Heart right ventricle (tissue), 16 donors: ENCODE results near the gene PRDM7. TPM values are rescaled to one million over a fixed set of nuclear protein-coding genes. Genes with fewer than 3 reads are reported as not detected.

Experiments
- ATAC-seq, 8 donors: fragments of 200-7000 bp; cut with Tn5 transposase; one replicate each; pipeline ENCODE4 v1.9.1; 2020; ENCODE audit warnings: mild to moderate bottlenecking in 8 of 8, moderate library complexity in 8 of 8, moderate number of reproducible peaks in 1 of 8
- DNase-seq, 2 donors: peaks; one replicate each; pipeline ENCODE4 v3.0.0-alpha.2; 2020
- H3K27ac ChIP-seq, 10 donors: fragments of 200-600 bp; sonication (generic) in 2 of 10; one replicate each; pipeline versions ENCODE4 v1.5.0 to v1.8.0; 2020 to 2022; ENCODE audit warnings: mild to moderate bottlenecking in 3 of 10
- H3K27me3 ChIP-seq, 7 donors: fragments of 200-600 bp; one replicate each; pipeline ENCODE4 v1.8.0; 2021 to 2022; ENCODE audit warnings: mild to moderate bottlenecking in 2 of 7
- H3K36me3 ChIP-seq, 9 donors: fragments of 200-600 bp; sonication (generic) in 1 of 9; one replicate each; pipeline versions ENCODE4 v1.5.0 to v1.8.0; 2020 to 2022; ENCODE audit warnings: mild to moderate bottlenecking in 2 of 9
- H3K4me1 ChIP-seq, 9 donors: fragments of 200-600 bp; sonication (generic) in 1 of 9; one replicate each; pipeline versions ENCODE4 v1.5.0 to v1.8.0; 2020 to 2022; ENCODE audit warnings: mild to moderate bottlenecking in 4 of 9
- H3K4me3 ChIP-seq, 10 donors: fragments of 200-600 bp; sonication (generic) in 2 of 10; one replicate each; pipeline versions ENCODE4 v1.5.0 to v1.8.0; 2020 to 2022; ENCODE audit warnings: mild to moderate bottlenecking in 7 of 10, moderate library complexity in 2 of 10
- H3K9me3 ChIP-seq, 11 donors: fragments of 200-600 bp in 10 of 11; sonication (generic) in 2 of 11; one replicate each; pipeline versions ENCODE4 v1.5.0 to v1.8.0; 2013 to 2022; ENCODE audit warnings: mild to moderate bottlenecking in 2 of 11, control low read depth in 1 of 11, moderate library complexity in 1 of 11
- CTCF ChIP-seq, 9 donors: fragments of 200-600 bp; sonication (generic) in 2 of 9; IDR thresholded peaks; one replicate each; pipeline versions ENCODE4 v1.5.0 to v1.8.0; 2021 to 2022; ENCODE audit warnings: antibody characterized with exemption in 9 of 9, mild to moderate bottlenecking in 5 of 9, moderate library complexity in 1 of 9
- WGBS, 2 donors: extraction: QIAGEN DNeasy Blood & Tissue Kit; methylation state at CpG; one replicate each; pipeline ENCODE4 v1.1.7; 2013; ENCODE audit warnings: inconsistent platforms in 1 of 2; 5-methylcytosine and 5-hydroxymethylcytosine counted together
- intact Hi-C, 10 donors: fragments of 100-400 bp; cut with DNase I; formaldehyde crosslinking; loops; one replicate each; pipeline versions ENCODE4 v1.11.1 to v1.14.2; 2022
- polyA plus RNA-seq, 2 donors: library from polyadenylated mRNA; stranded (reverse); fragments of 200-250 nt; gene quantifications; one replicate each; pipeline ENCODE4 v1.2.3, GENCODE V29; 2013
- total RNA-seq, 10 donors: library from RNA; stranded (reverse); fragmentation: NEBNext Ultra II Directional in 3 of 10; extraction: Animal tissue kit (Norgen Biotek cat#: 25700) in 3 of 10; gene quantifications; one replicate each; pipeline versions ENCODE4 v1.2.1 to v1.2.4, GENCODE V29; 2021 to 2023
- donor health status: Arrhythmogenic right ventricular cardiomyopathy.
- donor health status: ischemic (EF 13 %, LVEDD 7.1; RV severe dilation, severe dysfunction).
- donor health status: healthy with polysubstance abuse.
- donor health status: DM: no; HTN: yes; CAD: no.
- donor health status: DM: no; HTN: no; CAD: no.
- donor health status: ischemic (EF 25% LVEDD 6.9; RV normal size, moderate dysfunction).
- donor health status: ischemic (EF 25% LVEDD 5.7; RV mildly dilated, moderate dysfunction).
- donor health status: healthy.
- donor health status: DM: yes; HTN: yes; CAD: no.
- donor health status: Ischemic cardiomyopathy.
- donor health status: ischemic (EF 35%, LVEDD 5.7; RV mildly dilated, moderate dysfunction).
- donor health status: nonischemic (EF 11% LVEDD 7.7; RV severe dilation, severe dysfunction).
- donor health status: DM: yes; HTN: yes; CAD: no.
- donor health status: PGD.
- donor health status: ischemic (EF 29% LVEDD 5.4; RV normal size, mild dysfunction).
- donor health status: nonischemic (EF 23%, LVEDD 6.1; RV moderate dilation, normal function).

PRDM7 gene
- total and polyA plus RNA-seq, 12 donors = not detected

DNA sequence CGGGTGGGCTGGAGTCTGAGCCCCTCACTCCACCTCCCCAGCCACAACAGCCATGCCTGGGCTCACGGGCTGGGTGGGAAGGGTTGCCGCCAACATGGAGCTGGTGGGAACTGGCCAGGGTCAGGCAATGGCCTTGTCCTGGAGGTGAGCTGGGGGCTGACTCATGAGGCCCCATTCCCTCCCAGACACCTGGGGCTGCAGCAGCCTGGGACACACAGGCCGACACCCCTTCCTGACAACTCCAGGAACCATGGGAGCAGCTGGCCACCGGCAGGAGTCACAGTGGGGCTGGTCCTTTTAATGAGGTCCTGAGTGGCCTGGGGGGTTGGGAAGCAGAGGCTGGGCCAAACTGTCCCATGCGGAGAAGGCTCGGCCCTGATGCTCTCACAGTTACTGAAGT lies 70.1 kb downstream of the PRDM7 start:
- Histone ChIP-seq H3K27ac (no peak overlapping the region), H3K9me3 (no peaks in the 10 kb centered on the region), H3K36me3 (no peaks in the 10 kb centered on the region), H3K27me3 (no peaks in the 10 kb centered on the region), H3K4me1 (peaks cover 0 to 5% (median 0%) of the 10 kb centered on the region in 9 donors), H3K4me3 (no peak overlapping the region)
- DNase-seq (no peak), ATAC-seq (no peak)
- intact Hi-C loops = no loop called here
- no peak for TF ChIP-seq CTCF (IDR thresholded peaks at IDR 0.05)
- 85 to 87% methylated on average over 7 of the region's 7 CpGs for WGBS, 2 donors

Other genes starting within 250 kb of the PRDM7 start
- 1 to 10 TPM in 6 of 10 donors, under 1 TPM in 4; 0.46 to 1.9 (median 1.2) TPM for gene SPIRE2, start 248.9 kb downstream of the PRDM7 start, total RNA-seq
- 1 to 10 TPM in 1 of 2 donors, under 1 TPM in 1; 0.52 to 1.5 TPM for gene SPIRE2, start 248.9 kb downstream of the PRDM7 start, polyA plus RNA-seq
- 100 to 1,000 TPM in 3 of 10 donors, 10 to 100 TPM in 7; 77.5 to 112 (median 94.8) TPM for gene TCF25, start 203.7 kb downstream of the PRDM7 start, total RNA-seq
- 100 to 1,000 TPM in 1 of 2 donors, 10 to 100 TPM in 1; 88.3 to 101 TPM for gene TCF25, start 203.7 kb downstream of the PRDM7 start, polyA plus RNA-seq
- gene MC1R, start 158.5 kb downstream of the PRDM7 start, total RNA-seq = 1 to 10 TPM in 6 of 10 donors, under 1 TPM in 4; 0.64 to 2.0 (median 1.3) TPM
- gene MC1R, start 158.5 kb downstream of the PRDM7 start, polyA plus RNA-seq = 1 to 10 TPM; 1.6 to 4.5 TPM
- gene TUBB3, start 154.0 kb downstream of the PRDM7 start, total RNA-seq = 1 to 10 TPM in 5 of 10 donors, under 1 TPM in 5; 0.53 to 7.6 (median 0.96) TPM
- gene TUBB3, start 154.0 kb downstream of the PRDM7 start, polyA plus RNA-seq = 10 to 100 TPM in 1 of 2 donors, under 1 TPM in 1; 0.59 to 10.6 TPM
- 10 to 100 TPM; 29.3 to 47.6 (median 34.9) TPM for gene DEF8, start 128.6 kb downstream of the PRDM7 start, total RNA-seq
- gene DEF8, start 128.6 kb downstream of the PRDM7 start, polyA plus RNA-seq = 10 to 100 TPM; 62.6 to 64.8 TPM
- 1 to 10 TPM; 3.0 to 6.8 (median 5.0) TPM for gene DBNDD1, start 57.9 kb downstream of the PRDM7 start, total RNA-seq
- 1 to 10 TPM in 1 of 2 donors, under 1 TPM in 1; 0.72 to 2.2 TPM for gene DBNDD1, start 57.9 kb downstream of the PRDM7 start, polyA plus RNA-seq